Cardiac muscle cell (in vitro differentiated cells and primary cell): ENCODE measurements around the gene CDKN1B. TPM values are rescaled to one million over a fixed set of nuclear protein-coding genes. Genes with fewer than 3 reads are reported as not detected.

Experiments used
- DNase-seq, 2 donors: peaks; one replicate each; pipeline versions ENCODE4 v3.0.0 to v3.0.0-alpha.2; 2010 to 2017; ENCODE audit warnings: low read depth in 1 of 2, low spot score in 1 of 2
- H3K27ac ChIP-seq: fragments of 200-600 bp; sonication (generic); 2 replicates; pipeline ENCODE4 v1.5.1; 2016
- H3K27me3 ChIP-seq: fragments of 200-600 bp; sonication (generic); 2 replicates; pipeline ENCODE4 v1.6.0; 2016; ENCODE audit warnings: control low read depth
- H3K36me3 ChIP-seq: fragments of 200-600 bp; sonication (generic); 2 replicates; pipeline ENCODE4 v1.5.1; 2016; ENCODE audit warnings: control low read depth
- H3K4me1 ChIP-seq: fragments of 200-600 bp; sonication (generic); 2 replicates; pipeline ENCODE4 v1.8.1; 2017; ENCODE audit warnings: low read depth, mild to moderate bottlenecking, mixed run types
- H3K4me3 ChIP-seq: fragments of 200-600 bp; sonication (generic); 2 replicates; pipeline ENCODE4 v1.5.1; 2016; ENCODE audit warnings: mild to moderate bottlenecking
- H3K9me3 ChIP-seq: fragments of 200-600 bp; sonication (generic); 2 replicates; pipeline ENCODE4 v1.5.1; 2017; ENCODE audit warnings: low read depth, mild to moderate bottlenecking, control low read depth
- CTCF ChIP-seq: IDR thresholded peaks from 2 replicates; pipeline ENCODE4 v1.5.1; 2012; ENCODE audit warnings: low read depth, mild to moderate bottlenecking, low read length
- polyA plus RNA-seq: library from polyadenylated mRNA; unstranded; fragments of >200 nt; fragmentation: Nextera tagmentation; extraction: Ambion mirVana; gene quantifications from 2 replicates; pipeline ENCODE4 v1.2.1, GENCODE V29; 2016
- total RNA-seq: library from RNA; depleted of rRNA; stranded (reverse); fragments of >200 nt; gene quantifications from 2 replicates; pipeline ENCODE4 v1.2.3, GENCODE V29; 2016

CDKN1B gene
- total and polyA plus RNA-seq, 2 experiments from 2014 or later, result 5.8 to 90.4 TPM

- DNase-seq, result peak; percentile 97 to 100
- peak overlapping the region; percentile 94 for H3K27ac ChIP-seq
- peak overlapping the region; percentile 53 for H3K4me3 ChIP-seq
- no peaks in the 10 kb centered on the region for H3K9me3 ChIP-seq
- H3K27me3 ChIP-seq, result no peaks in the 10 kb centered on the region
- peaks cover 21% of the 10 kb centered on the region for H3K36me3 ChIP-seq
- no peak for TF ChIP-seq CTCF
- peaks cover 9% of the 10 kb centered on the region for H3K4me1 ChIP-seq
These were observed 8.2 kb downstream of the CDKN1B start for GRCh38 chr12:12725086-12725955.

DNA sequence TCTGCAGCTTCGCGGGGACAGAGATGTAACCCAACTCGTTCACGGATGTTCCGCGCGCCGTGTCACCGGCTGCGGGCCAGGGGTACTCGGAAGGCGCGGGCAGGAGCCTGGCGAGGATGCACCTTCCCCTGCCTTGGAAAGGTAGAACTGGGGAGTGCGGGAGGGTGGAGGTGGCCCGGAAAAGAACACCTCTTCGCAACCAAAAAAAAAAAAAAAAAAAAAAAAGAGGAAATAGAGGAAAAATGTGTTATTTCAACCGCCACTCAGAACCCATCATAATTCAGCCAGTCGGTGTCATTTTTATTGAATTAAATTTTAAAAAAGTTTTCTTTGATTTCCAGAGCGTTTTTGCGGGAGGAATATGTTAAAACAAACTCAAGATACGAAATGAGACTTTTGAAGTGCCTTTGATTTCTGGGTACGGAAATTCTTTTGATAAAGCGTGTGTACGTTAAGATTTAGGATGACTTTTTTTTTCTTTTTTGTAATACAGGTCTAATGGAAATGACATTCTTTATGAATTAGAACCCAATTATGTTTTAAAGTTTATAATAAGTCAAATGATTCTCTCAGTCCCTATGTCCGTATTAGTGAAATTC, 8.9 kb downstream of the CDKN1B start:
- peaks cover 14% of the 10 kb centered on the region for H3K36me3 ChIP-seq
- TF ChIP-seq CTCF, result no peak
- H3K9me3 ChIP-seq, result no peaks in the 10 kb centered on the region
- peak overlapping the region; percentile 94 for H3K27ac ChIP-seq
- no peak for DNase-seq
- peak overlapping the region; percentile 53 for H3K4me3 ChIP-seq
- H3K27me3 ChIP-seq, result no peaks in the 10 kb centered on the region
- peaks cover 9% of the 10 kb centered on the region for H3K4me1 ChIP-seq

GRCh38 chr12:12726555-12727093, 9.5 kb downstream of the CDKN1B start:
- Histone ChIP-seq H3K4me1 (peaks cover 9% of the 10 kb centered on the region), H3K27ac (no peak overlapping the region), H3K9me3 (no peaks in the 10 kb centered on the region), H3K27me3 (no peaks in the 10 kb centered on the region), H3K36me3 (peaks cover 9% of the 10 kb centered on the region), H3K4me3 (peak overlapping the region; percentile 53)
- no peak for TF ChIP-seq CTCF
- peak in 1 of 2 donors; percentile 56 for DNase-seq

- TF ChIP-seq CTCF, result no peak
- no peaks in the 10 kb centered on the region for H3K27me3 ChIP-seq
- no peak for DNase-seq
- H3K9me3 ChIP-seq, result no peaks in the 10 kb centered on the region
- no peak overlapping the region for H3K27ac ChIP-seq
- H3K36me3 ChIP-seq, result no peaks in the 10 kb centered on the region
- H3K4me3 ChIP-seq, result no peak overlapping the region
- no peaks in the 10 kb centered on the region for H3K4me1 ChIP-seq
These were observed 14.0 kb downstream of the CDKN1B start for GRCh38 chr12:12731178-12731577.

GRCh38 chr12:12731785-12732184, 14.6 kb downstream of the CDKN1B start:
- no peak overlapping the region for H3K27ac ChIP-seq
- no peak overlapping the region for H3K4me3 ChIP-seq
- no peaks in the 10 kb centered on the region for H3K9me3 ChIP-seq
- no peak for TF ChIP-seq CTCF
- no peaks in the 10 kb centered on the region for H3K4me1 ChIP-seq
- no peaks in the 10 kb centered on the region for H3K36me3 ChIP-seq
- H3K27me3 ChIP-seq, result no peaks in the 10 kb centered on the region
- no peak for DNase-seq
